Esophagus squamous epithelium (tissue), 5 donors: ENCODE measurements around the gene TLN1. TPM values are rescaled to one million over a fixed set of nuclear protein-coding genes. Genes with fewer than 3 reads are reported as not detected.

Source experiments
- DNase-seq: peaks from one replicate; lab custom pipeline; 2025; lab: John Stamatoyannopoulos, UW
- H3K27ac ChIP-seq, 4 donors: fragments of 200-600 bp; sonication (generic); one replicate each; pipeline ENCODE4 v1.5.1; 2016 to 2019; ENCODE audit warnings: mild to moderate bottlenecking in 1 of 4
- H3K27me3 ChIP-seq, 4 donors: fragments of 200-600 bp; sonication (generic); 1 replicate in 3 of 4; 2 replicates in 1 of 4; pipeline versions ENCODE4 v1.5.1 to v1.6.0; 2017 to 2021; ENCODE audit warnings: antibody characterized with exemption in 1 of 4
- H3K36me3 ChIP-seq, 3 donors: fragments of 200-600 bp; sonication (generic); one replicate each; pipeline ENCODE4 v1.5.1; 2016 to 2019
- H3K4me1 ChIP-seq, 3 donors: fragments of 200-600 bp; sonication (generic); one replicate each; pipeline ENCODE4 v1.5.1; 2017 to 2019
- H3K4me3 ChIP-seq, 4 donors: fragments of 200-600 bp; sonication (generic); 1 replicate in 3 of 4; 2 replicates in 1 of 4; pipeline ENCODE4 v1.5.1; 2016 to 2019; ENCODE audit warnings: mild to moderate bottlenecking in 2 of 4, moderate library complexity in 1 of 4
- H3K9me3 ChIP-seq, 3 donors: fragments of 200-600 bp; sonication (generic); one replicate each; pipeline ENCODE4 v1.5.1; 2016 to 2019
- POLR2A ChIP-seq, 4 donors: fragments of 450-650 bp; IDR thresholded peaks; one replicate each; pipeline ENCODE4 v1.6.1; 2017; ENCODE audit warnings: antibody characterized with exemption in 4 of 4, mild to moderate bottlenecking in 4 of 4, moderate library complexity in 3 of 4
- WGBS, 2 donors: methylation state at CpG; one replicate each; pipeline ENCODE4 v1.1.5; 2018; 5-methylcytosine and 5-hydroxymethylcytosine counted together
- intact Hi-C: fragments of 100-400 bp; cut with DNase I; formaldehyde crosslinking; loops from one replicate; pipeline ENCODE4 v1.15.0; 2022
- total RNA-seq, 4 donors: library from RNA; depleted of rRNA; stranded (reverse); fragments of >200 nt; gene quantifications; one replicate each; pipeline ENCODE4 v1.1.0, GENCODE V29; 2016
- TF ChIP-seq, protein P1 (sequence below), 6 experiments: fragments of 450-650 bp in 4 of 6; fragments of 200-600 bp in 2 of 6; sonication (generic) in 2 of 6; IDR thresholded peaks; one replicate each; pipeline ENCODE4 v1.5.1; 2016 to 2019; ENCODE audit warnings: antibody characterized with exemption in 6 of 6, mild to moderate bottlenecking in 4 of 6, moderate library complexity in 4 of 6
- donor health status: DM: yes; HTN: yes; CAD: no.

The TLN1 gene
- total RNA-seq, 4 donors from 2014 or later: 94.7 to 233 (median 112) TPM

DNA sequence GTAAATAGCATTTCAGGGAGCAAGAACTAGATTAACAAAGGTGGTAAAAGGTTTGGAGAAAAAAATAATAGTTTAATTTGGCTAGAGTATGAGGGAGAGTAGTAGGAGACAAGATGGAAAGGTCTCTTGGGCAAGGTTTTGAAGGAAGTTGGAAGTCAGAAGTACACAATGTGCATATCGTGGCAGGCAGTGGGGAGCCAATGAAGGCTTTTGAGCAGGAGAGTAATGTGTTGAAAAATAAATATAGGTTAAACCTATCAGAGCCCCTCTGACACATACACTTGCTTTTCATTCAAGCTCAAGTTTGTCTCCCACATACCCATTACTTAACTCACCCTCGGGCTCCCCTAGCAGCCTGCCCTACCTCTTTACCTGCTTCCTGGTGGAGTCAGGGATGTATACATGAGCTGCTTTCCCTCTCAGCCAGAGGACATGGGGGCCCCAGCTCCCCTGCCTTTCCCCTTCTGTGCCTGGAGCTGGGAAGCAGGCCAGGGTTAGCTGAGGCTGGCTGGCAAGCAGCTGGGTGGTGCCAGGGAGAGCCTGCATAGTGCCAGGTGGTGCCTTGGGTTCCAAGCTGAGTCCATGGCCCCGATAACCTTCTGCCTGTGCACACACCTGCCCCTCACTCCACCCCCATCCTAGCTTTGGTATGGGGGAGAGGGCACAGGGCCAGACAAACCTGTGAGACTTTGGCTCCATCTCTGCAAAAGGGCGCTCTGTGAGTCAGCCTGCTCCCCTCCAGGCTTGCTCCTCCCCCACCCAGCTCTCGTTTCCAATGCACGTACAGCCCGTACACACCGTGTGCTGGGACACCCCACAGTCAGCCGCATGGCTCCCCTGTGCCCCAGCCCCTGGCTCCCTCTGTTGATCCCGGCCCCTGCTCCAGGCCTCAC lies 58.6 kb downstream of the TLN1 start, which contains the start of gene CA9:
Gene CA9, plus strand, starts transcription at position 797 of the 893 bp plus-strand sequence. Its CDS starts 32 bp downstream, at position 829.
- TF ChIP-seq POLR2A (IDR thresholded peaks at IDR 0.05): no peak
- TF ChIP-seq, protein P1, sequence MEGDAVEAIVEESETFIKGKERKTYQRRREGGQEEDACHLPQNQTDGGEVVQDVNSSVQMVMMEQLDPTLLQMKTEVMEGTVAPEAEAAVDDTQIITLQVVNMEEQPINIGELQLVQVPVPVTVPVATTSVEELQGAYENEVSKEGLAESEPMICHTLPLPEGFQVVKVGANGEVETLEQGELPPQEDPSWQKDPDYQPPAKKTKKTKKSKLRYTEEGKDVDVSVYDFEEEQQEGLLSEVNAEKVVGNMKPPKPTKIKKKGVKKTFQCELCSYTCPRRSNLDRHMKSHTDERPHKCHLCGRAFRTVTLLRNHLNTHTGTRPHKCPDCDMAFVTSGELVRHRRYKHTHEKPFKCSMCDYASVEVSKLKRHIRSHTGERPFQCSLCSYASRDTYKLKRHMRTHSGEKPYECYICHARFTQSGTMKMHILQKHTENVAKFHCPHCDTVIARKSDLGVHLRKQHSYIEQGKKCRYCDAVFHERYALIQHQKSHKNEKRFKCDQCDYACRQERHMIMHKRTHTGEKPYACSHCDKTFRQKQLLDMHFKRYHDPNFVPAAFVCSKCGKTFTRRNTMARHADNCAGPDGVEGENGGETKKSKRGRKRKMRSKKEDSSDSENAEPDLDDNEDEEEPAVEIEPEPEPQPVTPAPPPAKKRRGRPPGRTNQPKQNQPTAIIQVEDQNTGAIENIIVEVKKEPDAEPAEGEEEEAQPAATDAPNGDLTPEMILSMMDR (IDR thresholded peaks at IDR 0.05): no peak
- intact Hi-C loops: no loop called here
- 18 to 53% methylated on average over 5 to 6 of the region's 10 CpGs for WGBS, 2 donors
- H3K27ac ChIP-seq: no peak within 1 kb of the TSS
- no peaks in the 10 kb centered on the region for H3K9me3 ChIP-seq
- H3K4me1 ChIP-seq: peaks cover 11 to 27% (median 15%) of the 10 kb centered on the region in 3 donors
- H3K27me3 ChIP-seq: peaks cover 0 to 25% (median 3%) of the 10 kb centered on the region in 4 donors
- DNase-seq: no peak
- H3K4me3 ChIP-seq: no peak within 1 kb of the TSS
- no peaks in the 10 kb centered on the region for H3K36me3 ChIP-seq

DNA sequence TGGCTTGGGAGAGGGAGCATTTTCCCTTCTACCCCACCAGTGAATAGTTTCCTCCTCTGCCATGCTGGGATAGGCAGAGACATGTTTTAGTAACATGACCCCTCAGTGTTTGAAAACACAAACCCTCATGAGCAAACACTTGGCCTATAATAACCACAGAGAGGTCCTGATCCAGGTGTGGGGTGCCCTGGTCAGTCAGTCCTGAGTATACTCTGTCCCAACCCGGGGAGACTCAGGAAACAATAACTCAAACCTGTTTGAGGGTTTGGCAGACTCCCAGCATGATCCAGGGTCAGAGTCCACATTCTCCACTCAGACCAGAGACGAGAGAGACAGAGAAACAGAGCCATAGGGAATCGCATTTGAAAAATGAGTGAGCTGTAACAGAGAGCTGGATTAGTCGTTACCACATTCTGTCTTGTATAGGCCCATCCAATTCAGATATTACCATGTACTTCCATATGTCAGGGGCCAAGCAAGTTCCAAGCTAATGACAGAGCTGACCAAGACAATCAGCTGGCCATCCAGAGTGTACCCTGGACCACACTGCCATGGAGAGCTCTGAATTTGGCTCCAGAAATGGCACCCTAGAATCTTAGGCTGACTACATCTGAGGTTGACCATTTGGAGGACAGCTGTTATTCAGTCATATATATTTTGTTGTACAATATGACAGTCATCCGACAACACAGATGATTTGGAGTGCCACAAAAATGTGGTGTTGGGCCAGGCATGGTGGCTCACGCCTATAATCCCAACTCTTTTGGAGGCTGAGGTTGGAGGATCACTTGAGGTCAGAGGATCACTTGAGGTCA lies 62.5 kb downstream of the TLN1 start:
- H3K27me3 ChIP-seq: peaks cover 0 to 3% (median 0%) of the 10 kb centered on the region in 4 donors
- no peak overlapping the region for H3K4me3 ChIP-seq
- H3K27ac ChIP-seq: no peak overlapping the region
- no peaks in the 10 kb centered on the region for H3K9me3 ChIP-seq
- peaks cover 4 to 25% (median 7%) of the 10 kb centered on the region in 3 donors for H3K4me1 ChIP-seq
- TF ChIP-seq POLR2A (IDR thresholded peaks at IDR 0.05): no peak
- TF ChIP-seq, protein P1 (IDR thresholded peaks at IDR 0.05): no peak
- DNase-seq: no peak
- intact Hi-C loops: no loop called here
- WGBS, 2 donors: 64 to 68% methylated on average over 6 of the region's 6 CpGs
- no peaks in the 10 kb centered on the region for H3K36me3 ChIP-seq

DNA sequence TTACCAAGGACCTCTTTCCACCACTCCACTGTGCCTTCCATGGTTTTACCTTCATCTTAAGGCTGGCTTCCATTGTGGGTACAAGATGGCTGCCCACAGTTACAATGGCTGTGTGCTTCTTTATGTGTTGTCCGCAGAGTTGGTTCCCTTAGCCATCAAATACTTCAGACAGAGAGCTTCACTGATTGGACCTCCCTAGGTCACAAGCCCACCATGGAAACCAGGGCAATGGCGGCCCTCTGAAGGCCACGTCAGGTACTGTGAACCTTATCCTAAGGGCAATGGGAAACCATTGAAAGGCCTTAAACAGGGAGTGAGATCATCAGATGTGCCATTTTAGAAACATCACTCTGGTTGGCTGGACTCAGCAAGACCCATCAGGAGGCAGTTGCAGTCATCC lies 64.1 kb downstream of the TLN1 start:
- no peaks in the 10 kb centered on the region for H3K9me3 ChIP-seq
- H3K27ac ChIP-seq: no peak overlapping the region
- TF ChIP-seq POLR2A (IDR thresholded peaks at IDR 0.05): no peak
- no peaks in the 10 kb centered on the region for H3K36me3 ChIP-seq
- DNase-seq: no peak
- H3K4me1 ChIP-seq: peaks cover 6 to 28% (median 7%) of the 10 kb centered on the region in 3 donors
- no peak overlapping the region for H3K4me3 ChIP-seq
- WGBS, 2 donors: 100% methylated on average over 1 to 2 of the region's 3 CpGs
- H3K27me3 ChIP-seq: no peaks in the 10 kb centered on the region
- intact Hi-C loops: no loop called here

DNA sequence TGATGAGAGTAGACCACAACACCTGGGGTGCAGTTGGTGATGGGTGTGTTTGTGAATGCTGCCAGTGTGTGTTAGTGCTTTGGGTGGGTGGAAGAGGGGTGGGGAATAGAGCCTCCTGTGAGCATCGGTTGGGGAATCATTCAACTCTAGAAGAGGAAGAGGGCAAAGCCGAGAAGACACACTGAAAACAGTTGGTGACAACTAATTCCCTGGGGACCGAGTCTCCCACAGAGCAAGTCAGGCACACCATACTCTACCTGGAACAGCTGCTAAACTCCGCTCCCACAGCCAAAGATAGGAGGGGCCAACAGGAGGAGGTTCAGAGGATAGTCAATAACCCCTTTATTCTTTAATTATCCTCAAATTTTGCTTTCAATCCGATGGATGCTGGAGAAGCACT lies 65.4 kb downstream of the TLN1 start:
- Histone ChIP-seq H3K36me3 (peaks cover 0 to 10% (median 0%) of the 10 kb centered on the region in 3 donors), H3K27ac (no peak overlapping the region), H3K4me3 (no peak overlapping the region), H3K9me3 (no peaks in the 10 kb centered on the region), H3K4me1 (peaks cover 6 to 42% (median 11%) of the 10 kb centered on the region in 3 donors), H3K27me3 (no peaks in the 10 kb centered on the region)
- intact Hi-C loops: no loop called here
- WGBS, 2 donors: 68 to 92% methylated on average over 4 to 5 of the region's 5 CpGs
- no peak for DNase-seq
- TF ChIP-seq POLR2A (IDR thresholded peaks at IDR 0.05): no peak
- TF ChIP-seq, protein P1 (IDR thresholded peaks at IDR 0.05): no peak

DNA sequence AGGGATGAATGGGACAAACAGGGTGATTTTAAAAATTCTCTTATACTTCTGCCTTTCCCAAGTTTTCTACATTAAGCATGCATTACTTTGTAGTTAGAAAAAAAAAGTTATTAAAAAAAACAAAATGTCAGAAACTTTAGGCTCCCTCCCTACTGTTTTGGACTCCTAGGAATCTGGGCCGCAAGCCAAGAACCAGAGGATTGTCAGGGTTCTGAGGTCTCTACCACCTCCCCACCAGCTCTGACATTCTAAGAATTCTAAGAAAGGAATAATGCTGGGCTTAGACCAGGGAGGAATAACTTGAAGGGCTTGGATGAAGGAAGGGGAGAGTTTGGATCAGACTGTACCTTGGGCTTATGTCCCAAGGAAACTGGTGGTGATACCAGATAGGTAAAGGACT lies 66.0 kb downstream of the TLN1 start:
- Histone ChIP-seq H3K36me3 (peaks cover 0 to 15% (median 0%) of the 10 kb centered on the region in 3 donors), H3K27ac (no peak overlapping the region), H3K4me3 (no peak overlapping the region), H3K4me1 (peaks cover 7 to 47% (median 15%) of the 10 kb centered on the region in 3 donors), H3K9me3 (no peaks in the 10 kb centered on the region), H3K27me3 (no peaks in the 10 kb centered on the region)
- WGBS, 2 donors: 83 to 100% methylated on average over 1 of the region's 1 CpG
- intact Hi-C loops: no loop called here
- TF ChIP-seq, protein P1 (IDR thresholded peaks at IDR 0.05): no peak
- no peak for TF ChIP-seq POLR2A (IDR thresholded peaks at IDR 0.05)
- no peak for DNase-seq
